Measurements from ENCODE around the gene LARP1B. TPM values are rescaled to one million over a fixed set of nuclear protein-coding genes. Genes with fewer than 3 reads are reported as not detected.

LARP1B gene
- total RNA-seq, 1 experiment from 2014 or later, result 17.3 TPM

DNA sequence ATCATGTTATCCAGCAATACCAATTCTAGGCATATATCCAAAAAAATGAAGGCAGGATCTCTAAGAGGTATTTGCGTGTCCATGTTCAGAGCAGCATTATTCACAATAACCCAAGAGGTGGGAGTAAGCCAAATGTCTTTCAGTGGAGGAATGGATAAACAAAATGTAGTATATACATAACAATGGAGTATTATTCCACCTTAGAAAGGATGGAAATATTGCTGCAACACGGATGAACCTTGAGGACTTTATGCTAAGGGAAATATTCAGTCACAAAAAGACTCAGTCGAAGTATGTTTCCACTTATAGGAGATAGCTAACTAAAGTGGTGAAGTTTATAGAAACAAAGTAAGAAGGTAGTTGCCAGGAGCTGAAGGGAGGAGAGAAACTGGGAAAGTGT is 74.3 kb downstream of the LARP1B start:
- H3K4me1 ChIP-seq (ENCODE audit: control insufficient read depth, insufficient read depth, low read length), result no peaks in the 10 kb centered on the region
- ATAC-seq (no peak), DNase-seq (ENCODE audit: low read depth, low spot score) (no peak)
- no TSS peak for BruUV-seq (replicated peaks)
- TF ChIP-seq, protein P1, sequence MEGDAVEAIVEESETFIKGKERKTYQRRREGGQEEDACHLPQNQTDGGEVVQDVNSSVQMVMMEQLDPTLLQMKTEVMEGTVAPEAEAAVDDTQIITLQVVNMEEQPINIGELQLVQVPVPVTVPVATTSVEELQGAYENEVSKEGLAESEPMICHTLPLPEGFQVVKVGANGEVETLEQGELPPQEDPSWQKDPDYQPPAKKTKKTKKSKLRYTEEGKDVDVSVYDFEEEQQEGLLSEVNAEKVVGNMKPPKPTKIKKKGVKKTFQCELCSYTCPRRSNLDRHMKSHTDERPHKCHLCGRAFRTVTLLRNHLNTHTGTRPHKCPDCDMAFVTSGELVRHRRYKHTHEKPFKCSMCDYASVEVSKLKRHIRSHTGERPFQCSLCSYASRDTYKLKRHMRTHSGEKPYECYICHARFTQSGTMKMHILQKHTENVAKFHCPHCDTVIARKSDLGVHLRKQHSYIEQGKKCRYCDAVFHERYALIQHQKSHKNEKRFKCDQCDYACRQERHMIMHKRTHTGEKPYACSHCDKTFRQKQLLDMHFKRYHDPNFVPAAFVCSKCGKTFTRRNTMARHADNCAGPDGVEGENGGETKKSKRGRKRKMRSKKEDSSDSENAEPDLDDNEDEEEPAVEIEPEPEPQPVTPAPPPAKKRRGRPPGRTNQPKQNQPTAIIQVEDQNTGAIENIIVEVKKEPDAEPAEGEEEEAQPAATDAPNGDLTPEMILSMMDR (IDR thresholded peaks at IDR 0.05), result no peak
- TF ChIP-seq SIN3A (IDR thresholded peaks at IDR 0.05; ENCODE audit: borderline replicate concordance, insufficient read depth, low read depth, low read length), result no peak
- H3K27ac ChIP-seq (ENCODE audit: low read length), result no peak overlapping the region
- intact Hi-C loops (cut with micrococcal nuclease; ENCODE audit: unreplicated experiment) (no loop called here), in situ Hi-C loops (cut with HindIII; ENCODE audit: low pct_unique_long_range_greater_than_20kb, low sequenced_read_pairs) (no loop called here)
- POLR2A ChIA-PET, result no interaction called here
- H3K9me3 ChIP-seq (ENCODE audit: control insufficient read depth, insufficient read depth, low read depth, low read length), result 0 out of 2 replicates have a peak, but pooled peaks cover 3% of the 10 kb centered on the region
- no peaks in the 10 kb centered on the region for H3K27me3 ChIP-seq (ENCODE audit: control insufficient read depth, insufficient read depth, low read length)
- CTCF ChIA-PET, result no interaction called here
- no peaks in the 10 kb centered on the region; the same call in 1 of the 2 replicates for H3K36me3 ChIP-seq (ENCODE audit: control insufficient read depth, insufficient read depth, low read length)
- no peak overlapping the region for H3K4me3 ChIP-seq (ENCODE audit: low read depth in 2 of 2, low read length in 2 of 2)

DNA sequence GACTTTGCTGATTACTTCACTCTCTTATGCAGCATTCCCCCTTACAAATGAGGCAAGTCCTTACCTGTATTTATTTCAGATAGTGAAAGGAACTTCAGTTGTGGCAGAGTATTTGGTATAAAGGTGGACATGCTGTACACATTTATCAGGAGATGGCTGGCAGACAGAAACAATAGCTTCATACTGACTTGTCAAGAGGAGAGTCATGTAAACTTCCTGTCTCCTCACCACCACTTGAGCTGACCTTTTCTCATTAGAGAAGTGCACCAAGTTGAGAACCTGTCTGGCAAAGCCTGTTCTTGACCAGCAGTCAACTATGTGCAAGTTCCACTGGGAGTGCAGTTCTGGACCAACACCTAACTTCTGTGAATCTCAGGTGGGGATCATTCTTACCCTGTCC is 80.8 kb downstream of the LARP1B start:
- DNase-seq (ENCODE audit: low read depth, low spot score) (no peak), ATAC-seq (no peak)
- POLR2A ChIA-PET, result no interaction called here

More for the DNA sequence above, 80.8 kb downstream of the LARP1B start:
- Histone ChIP-seq H3K4me1 (ENCODE audit: control insufficient read depth, insufficient read depth, low read length) (no peaks in the 10 kb centered on the region), H3K27me3 (ENCODE audit: control insufficient read depth, insufficient read depth, low read length) (no peaks in the 10 kb centered on the region), H3K4me3 (ENCODE audit: low read depth in 2 of 2, low read length in 2 of 2) (no peak overlapping the region), H3K27ac (ENCODE audit: low read length) (no peak overlapping the region), H3K36me3 (ENCODE audit: control insufficient read depth, insufficient read depth, low read length) (no peaks in the 10 kb centered on the region), H3K9me3 (ENCODE audit: control insufficient read depth, insufficient read depth, low read depth, low read length) (no peaks in the 10 kb centered on the region)
- intact Hi-C loops (cut with micrococcal nuclease; ENCODE audit: unreplicated experiment), result no loop called here
- no TSS peak for BruUV-seq (replicated peaks)
- in situ Hi-C loops (cut with HindIII; ENCODE audit: low pct_unique_long_range_greater_than_20kb, low sequenced_read_pairs), result no loop called here
- CTCF ChIA-PET, result no interaction called here
- TF ChIP-seq TCF7L2 (IDR thresholded peaks at IDR 0.05; ENCODE audit: low read depth, low read length) (no peak), POLR2AphosphoS5 (IDR thresholded peaks at IDR 0.05; ENCODE audit: low read depth, low read length) (no peak), SIN3A (IDR thresholded peaks at IDR 0.05; ENCODE audit: borderline replicate concordance, insufficient read depth, low read depth, low read length) (no peak)
- TF ChIP-seq, protein P1 (IDR thresholded peaks at IDR 0.05), result no peak
- TF ChIP-seq, protein P2, sequence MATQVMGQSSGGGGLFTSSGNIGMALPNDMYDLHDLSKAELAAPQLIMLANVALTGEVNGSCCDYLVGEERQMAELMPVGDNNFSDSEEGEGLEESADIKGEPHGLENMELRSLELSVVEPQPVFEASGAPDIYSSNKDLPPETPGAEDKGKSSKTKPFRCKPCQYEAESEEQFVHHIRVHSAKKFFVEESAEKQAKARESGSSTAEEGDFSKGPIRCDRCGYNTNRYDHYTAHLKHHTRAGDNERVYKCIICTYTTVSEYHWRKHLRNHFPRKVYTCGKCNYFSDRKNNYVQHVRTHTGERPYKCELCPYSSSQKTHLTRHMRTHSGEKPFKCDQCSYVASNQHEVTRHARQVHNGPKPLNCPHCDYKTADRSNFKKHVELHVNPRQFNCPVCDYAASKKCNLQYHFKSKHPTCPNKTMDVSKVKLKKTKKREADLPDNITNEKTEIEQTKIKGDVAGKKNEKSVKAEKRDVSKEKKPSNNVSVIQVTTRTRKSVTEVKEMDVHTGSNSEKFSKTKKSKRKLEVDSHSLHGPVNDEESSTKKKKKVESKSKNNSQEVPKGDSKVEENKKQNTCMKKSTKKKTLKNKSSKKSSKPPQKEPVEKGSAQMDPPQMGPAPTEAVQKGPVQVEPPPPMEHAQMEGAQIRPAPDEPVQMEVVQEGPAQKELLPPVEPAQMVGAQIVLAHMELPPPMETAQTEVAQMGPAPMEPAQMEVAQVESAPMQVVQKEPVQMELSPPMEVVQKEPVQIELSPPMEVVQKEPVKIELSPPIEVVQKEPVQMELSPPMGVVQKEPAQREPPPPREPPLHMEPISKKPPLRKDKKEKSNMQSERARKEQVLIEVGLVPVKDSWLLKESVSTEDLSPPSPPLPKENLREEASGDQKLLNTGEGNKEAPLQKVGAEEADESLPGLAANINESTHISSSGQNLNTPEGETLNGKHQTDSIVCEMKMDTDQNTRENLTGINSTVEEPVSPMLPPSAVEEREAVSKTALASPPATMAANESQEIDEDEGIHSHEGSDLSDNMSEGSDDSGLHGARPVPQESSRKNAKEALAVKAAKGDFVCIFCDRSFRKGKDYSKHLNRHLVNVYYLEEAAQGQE (IDR thresholded peaks at IDR 0.05; ENCODE audit: insufficient read depth in 1 of 2, low read depth in 2 of 2, low read length in 1 of 2), result no peak

Measured in Panc1 (cell line).